IPS-18c (cell line): ENCODE measurements around the gene BLOC1S4.
A peak's percentile ranks its signal among the peaks of the same experiment; 100 is the strongest.
"Not testable (repeated sequence)": the region's sequence is repeated elsewhere in the genome, so short reads cannot be mapped to it uniquely, and the experiment has no call there.

Source experiments
- H3K4me3 ChIP-seq: 2 replicates; pipeline ENCODE4 v1.7.0; 2013; ENCODE audit warnings: low read depth, mild to moderate bottlenecking, low read length, moderate library complexity; ENCODE audit not compliant: insufficient read depth
- H3K9me3 ChIP-seq: one replicate; pipeline ENCODE4 v1.6.1; 2013; ENCODE audit warnings: mild to moderate bottlenecking, low read length, moderate library complexity; ENCODE audit not compliant: control insufficient read depth, insufficient read depth

Gene BLOC1S4, protein sequence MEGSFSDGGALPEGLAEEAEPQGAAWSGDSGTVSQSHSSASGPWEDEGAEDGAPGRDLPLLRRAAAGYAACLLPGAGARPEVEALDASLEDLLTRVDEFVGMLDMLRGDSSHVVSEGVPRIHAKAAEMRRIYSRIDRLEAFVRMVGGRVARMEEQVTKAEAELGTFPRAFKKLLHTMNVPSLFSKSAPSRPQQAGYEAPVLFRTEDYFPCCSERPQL

DNA sequence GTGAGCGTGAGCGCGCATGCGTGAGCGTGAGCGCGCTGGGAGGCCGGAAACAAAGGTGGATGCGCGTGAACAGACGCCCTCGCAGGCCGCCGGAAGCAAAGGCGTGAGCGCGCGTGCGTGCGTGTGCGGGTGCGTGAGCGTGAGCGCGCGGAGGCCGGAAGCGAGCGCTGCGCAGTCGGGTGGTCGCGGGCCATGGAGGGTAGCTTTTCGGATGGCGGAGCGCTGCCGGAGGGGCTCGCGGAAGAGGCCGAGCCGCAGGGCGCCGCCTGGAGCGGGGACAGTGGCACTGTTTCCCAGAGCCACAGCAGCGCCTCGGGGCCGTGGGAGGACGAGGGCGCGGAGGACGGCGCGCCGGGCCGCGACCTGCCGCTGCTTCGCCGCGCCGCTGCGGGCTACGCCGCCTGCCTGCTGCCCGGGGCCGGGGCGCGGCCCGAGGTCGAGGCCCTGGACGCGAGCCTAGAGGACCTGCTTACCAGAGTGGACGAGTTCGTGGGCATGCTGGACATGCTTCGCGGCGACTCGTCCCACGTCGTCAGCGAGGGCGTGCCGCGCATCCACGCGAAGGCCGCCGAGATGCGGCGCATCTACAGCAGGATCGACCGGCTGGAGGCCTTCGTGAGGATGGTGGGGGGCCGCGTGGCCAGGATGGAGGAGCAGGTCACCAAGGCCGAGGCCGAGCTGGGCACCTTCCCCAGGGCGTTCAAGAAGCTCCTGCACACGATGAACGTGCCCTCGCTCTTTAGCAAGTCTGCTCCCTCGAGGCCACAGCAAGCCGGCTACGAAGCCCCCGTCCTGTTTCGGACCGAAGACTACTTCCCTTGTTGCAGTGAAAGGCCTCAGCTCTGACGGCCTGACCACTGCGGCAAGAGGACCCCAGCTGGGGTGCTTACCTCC lies at the start of gene BLOC1S4:
Gene BLOC1S4, plus strand, starts transcription at position 157 of the 894 bp plus-strand sequence. Its CDS starts 36 bp downstream, at position 193.
- Histone ChIP-seq H3K9me3 (no peaks in the 10 kb centered on the region), H3K4me3 (peak within 1 kb of the TSS; percentile 93)

DNA sequence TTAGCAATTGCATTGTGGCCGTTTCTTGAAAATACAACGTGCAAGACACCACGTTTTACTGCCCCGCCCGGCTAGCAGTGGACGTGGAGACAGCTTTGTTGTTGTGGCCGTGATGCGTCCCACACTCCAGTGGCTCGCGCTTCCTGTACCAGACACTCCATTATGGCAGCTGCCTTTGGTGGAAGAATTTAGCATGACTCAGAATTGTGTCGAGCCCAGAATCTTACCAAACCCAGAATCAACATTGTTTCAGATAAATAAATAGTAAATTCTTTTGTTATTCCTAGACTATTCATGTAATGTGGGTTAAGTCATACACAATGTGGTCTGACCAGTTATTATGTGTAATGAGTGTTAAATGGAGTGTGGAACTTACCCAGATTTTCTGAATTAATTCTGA lies 47.6 kb upstream of the BLOC1S4 start:
- Histone ChIP-seq H3K4me3 (no peak overlapping the region), H3K9me3 (no peaks in the 10 kb centered on the region)

DNA sequence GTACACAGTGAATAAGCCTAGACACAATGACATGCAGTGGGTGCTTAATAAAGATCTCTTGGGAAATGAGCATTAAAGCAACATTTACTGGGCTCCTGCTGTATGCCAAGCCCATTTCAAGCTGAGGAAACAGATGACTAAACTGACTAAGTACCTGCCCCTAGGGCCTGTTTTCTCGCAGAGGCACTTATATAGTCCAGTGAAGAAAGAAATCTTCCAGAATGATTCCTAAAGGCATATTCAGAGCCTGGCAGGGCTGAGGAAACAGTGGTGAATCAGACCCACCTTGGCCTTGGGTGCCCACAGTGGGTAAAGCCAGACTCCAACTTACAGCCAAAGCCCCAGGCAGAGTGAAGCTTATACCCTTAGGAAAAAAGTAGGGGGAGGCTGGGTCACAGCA lies 44.3 kb upstream of the BLOC1S4 start:
- Histone ChIP-seq H3K4me3 (no peak overlapping the region), H3K9me3 (no peaks in the 10 kb centered on the region)

DNA sequence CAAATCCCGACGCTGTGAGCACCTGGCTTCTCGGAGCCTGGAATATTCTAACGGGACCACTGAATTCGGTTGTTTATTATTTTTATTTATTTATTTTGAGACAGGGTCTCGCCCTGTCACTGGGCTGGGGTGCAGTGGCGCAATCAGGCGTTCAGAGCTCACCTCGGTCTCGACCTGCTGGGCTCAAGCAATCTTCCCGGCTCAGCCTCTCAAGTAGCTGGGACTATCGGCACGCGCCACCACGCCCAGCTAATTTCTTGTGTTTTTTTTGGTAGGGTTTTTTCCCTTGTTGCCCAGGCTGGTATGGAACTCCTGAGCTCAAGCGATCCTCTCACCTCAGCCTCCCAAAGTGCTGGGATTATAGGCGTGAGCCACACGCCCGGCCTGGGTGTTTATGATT lies 43.8 kb upstream of the BLOC1S4 start:
- Histone ChIP-seq H3K9me3 (no peaks in the 10 kb centered on the region), H3K4me3 (no peak overlapping the region)

DNA sequence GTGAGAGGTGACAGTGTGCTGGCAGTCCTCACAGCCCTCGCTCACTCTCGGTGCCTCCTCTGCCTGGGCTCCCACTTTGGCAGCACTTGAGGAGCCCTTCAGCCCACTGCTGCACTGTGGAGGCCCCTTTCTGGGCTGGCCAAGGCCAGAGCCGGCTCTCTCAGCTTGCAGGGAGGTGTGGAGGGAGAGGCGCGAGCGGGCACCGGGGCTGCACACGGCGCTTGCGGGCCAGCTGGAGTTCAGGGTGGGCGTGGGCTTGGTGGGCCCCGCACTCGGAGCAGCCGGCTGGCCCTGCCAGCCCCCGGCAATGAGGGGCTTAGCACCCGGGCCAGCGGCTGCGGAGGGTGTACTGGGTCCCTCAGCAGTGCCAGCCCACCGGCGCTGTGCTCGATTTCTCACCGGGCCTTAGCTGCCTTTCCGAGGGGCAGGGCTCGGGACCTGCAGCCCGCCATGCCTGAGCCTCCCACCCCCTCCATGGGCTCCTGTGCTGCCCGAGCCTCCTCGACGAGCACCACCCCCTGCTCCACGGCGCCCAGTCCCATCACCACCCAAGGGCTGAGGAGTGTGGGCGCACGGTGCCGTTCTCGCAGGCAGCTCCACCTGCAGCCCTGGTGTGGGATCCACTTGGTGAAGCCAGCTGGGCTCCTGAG lies 43.3 kb upstream of the BLOC1S4 start:
- H3K4me3 ChIP-seq = not testable (repeated sequence)

DNA sequence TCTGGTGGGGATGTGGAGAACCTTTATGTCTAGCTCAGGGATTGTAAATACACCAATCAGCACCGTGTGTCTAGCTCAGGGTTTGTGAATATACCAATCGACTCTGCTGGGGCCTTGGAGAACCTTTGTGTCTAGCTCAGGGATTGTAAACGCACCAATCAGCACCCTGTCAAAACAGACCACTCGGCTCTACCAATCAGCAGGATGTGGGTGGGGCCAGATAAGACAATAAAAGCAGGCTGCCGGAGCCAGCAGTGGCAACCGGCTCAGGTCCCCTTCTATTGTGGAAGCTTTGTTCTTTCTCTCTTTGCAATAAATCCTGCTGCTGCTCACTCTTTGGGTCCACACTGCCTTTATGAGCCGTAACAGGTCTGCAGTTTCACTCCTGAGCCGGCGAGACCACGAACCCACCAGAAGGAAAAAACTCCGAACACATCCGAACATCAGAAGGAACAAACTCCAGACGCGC lies 42.7 kb upstream of the BLOC1S4 start:
- H3K4me3 ChIP-seq = peak overlapping the region; percentile 74
- not testable (repeated sequence) for H3K9me3 ChIP-seq

More for the DNA sequence above, 43.3 kb upstream of the BLOC1S4 start:
- not testable (repeated sequence) for H3K9me3 ChIP-seq

DNA sequence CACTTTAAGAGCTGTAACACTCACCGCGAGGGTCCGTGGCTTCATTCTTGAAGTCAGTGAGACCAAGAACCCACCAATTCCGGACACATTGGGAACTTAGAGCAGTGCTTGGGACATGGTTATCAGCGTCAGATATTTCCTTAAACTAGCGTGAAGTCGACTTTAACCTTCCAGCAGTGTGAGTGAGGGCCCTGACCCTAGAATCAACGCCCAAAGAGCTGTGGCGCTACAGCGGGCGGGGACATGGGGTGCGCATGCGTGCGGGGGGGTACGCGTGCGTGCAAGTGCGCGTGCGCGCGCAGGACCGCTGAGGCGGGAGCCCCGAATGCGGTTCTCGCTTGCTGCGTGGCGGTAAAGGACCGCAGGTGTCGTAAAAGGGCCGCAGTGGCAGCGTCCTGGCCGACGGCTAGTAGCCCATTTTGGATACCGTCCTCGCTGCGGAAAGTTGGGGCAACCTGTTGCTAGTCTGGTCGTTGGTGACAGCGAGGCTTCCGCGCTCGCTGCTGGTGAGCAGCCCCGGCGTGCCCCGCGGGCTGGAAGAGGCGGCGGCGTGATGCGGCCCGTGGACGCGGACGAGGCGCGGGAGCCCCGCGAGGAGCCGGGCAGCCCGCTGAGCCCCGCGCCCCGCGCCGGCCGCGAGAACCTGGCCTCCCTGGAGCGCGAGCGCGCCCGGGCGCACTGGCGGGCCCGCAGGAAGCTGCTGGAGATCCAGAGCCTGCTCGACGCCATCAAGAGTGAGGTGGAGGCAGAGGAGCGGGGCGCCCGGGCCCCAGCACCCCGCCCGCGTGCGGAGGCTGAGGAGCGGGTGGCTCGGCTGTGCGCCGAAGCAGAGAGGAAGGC lies 42.1 kb upstream of the BLOC1S4 start:
- Histone ChIP-seq H3K9me3 (no peaks in the 10 kb centered on the region), H3K4me3 (peak overlapping the region; percentile 74)

DNA sequence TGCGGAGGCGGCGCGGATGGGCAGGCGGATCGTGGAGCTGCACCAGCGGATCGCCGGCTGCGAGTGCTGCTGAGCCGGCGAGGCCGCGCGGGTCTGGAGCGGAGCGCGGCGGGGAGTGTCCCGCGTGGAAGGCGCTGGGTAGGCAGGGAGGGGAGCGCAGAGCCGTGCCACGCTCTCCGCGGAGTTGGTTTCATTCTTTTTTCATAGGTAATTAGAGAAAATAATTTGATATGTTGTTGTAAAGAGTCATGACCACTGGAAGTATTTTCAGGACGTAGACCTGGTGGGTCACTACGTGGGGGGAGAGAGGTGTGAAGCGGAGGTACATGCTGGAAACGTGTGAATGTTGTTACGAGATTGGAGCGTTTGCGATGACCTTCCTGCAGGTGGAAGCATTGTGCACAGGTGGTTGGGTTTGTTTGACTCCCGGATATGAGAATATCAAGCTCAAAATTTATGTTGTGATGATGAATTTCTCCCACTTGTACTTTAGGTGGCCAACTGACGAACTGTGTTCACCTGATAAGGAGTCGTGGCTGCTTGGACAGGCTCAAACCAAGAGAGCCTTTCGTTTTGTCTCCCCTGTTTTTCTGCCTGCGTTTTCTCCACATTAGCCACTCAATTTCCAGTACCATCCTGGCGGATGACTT lies 41.3 kb upstream of the BLOC1S4 start:
- H3K4me3 ChIP-seq = peak overlapping the region; percentile 74

DNA sequence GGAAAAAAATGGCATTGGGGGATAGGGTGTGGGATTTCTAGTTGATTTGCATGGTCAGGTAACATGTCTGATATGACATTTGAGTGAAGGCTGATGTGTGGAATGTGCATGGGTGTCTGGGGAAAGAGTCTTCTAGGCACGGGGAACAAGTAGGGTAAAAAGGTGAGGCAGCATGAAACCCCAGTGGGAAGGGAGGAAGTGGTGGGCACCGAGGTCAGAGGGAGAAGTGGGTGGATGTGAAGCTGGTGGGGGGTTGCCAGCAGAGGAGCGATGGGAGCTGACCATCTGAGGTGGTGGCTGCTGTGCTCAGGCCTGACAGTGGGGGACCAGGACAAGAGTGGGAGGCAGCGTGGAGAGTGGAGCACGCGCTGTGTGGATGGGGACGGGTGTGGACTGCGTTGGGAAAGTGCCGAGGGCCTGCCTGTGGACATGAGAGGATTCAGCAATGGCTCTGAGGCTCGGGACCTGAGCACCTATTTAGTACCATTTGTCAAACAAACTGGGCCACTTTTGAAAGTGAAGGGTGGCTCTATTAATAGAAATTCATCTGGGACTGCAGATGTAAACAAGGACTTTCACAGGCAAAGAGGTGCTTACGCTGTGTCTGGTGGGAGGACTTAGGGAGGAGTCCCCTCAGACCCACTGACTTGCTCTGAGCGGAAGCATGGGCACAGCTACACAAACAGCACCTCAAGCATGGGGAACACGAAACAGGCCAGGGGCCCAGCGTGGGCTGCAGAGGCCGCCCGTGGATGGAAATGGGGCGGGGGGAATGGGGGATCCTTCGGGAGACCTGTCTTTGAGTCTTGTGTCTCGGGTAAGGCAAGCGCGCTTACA lies 39.0 kb upstream of the BLOC1S4 start:
- H3K9me3 ChIP-seq = no peaks in the 10 kb centered on the region
- no peak overlapping the region for H3K4me3 ChIP-seq

More for the DNA sequence above, 41.3 kb upstream of the BLOC1S4 start:
- no peaks in the 10 kb centered on the region for H3K9me3 ChIP-seq

DNA sequence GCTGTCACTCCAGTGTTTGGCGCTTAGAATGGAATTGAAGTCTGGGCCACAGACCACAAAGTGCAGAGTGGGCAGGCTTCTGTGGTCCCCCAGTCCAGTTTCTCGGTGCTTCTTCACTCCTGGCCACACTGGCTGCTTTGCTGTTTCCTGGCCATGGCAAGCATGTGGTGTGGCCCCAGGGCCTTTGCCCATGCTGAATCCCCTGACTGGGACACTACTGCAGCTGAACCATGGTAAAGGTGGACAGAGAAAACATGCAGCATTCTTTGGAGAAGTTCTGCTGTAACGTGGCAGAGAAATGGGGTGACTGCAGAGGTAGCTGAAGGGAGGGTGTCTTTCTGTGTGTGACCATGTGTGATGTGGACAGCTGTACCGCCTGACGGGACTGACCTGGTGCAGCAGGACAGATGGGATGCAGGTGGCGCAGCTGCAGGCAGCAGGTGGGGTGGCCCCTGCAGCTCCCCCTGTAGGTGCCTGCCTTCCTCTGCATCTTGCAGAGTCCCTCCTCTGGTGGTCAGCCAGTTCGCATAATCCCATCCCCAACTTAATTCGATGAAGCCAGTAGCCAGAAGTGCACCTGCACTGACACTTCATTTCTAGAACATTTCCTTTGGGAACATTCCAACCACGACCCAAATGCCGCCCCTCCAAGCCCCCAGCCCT lies 35.5 kb upstream of the BLOC1S4 start:
- no peak overlapping the region for H3K4me3 ChIP-seq
- no peaks in the 10 kb centered on the region for H3K9me3 ChIP-seq

DNA sequence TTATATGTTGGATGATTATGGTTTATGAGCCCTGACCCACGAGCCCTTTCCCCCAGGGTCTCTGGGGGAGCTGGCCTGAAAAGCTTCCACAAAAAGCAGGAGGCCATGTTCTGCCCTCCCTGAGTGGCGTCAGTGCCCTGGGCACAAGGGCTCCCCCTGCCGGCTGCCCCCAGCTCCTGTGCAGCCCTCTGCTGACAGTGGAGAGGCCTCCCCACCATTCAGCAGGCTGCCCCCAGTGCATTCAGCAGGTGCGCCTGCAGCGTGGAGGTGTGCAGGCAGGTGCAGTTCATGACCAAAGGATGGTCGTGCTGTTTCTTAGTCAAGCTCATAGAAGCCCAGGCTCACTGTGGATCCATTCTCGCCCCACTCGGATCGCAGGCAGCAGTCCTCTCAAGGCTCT lies 34.8 kb upstream of the BLOC1S4 start:
- Histone ChIP-seq H3K4me3 (no peak overlapping the region), H3K9me3 (no peaks in the 10 kb centered on the region)

DNA sequence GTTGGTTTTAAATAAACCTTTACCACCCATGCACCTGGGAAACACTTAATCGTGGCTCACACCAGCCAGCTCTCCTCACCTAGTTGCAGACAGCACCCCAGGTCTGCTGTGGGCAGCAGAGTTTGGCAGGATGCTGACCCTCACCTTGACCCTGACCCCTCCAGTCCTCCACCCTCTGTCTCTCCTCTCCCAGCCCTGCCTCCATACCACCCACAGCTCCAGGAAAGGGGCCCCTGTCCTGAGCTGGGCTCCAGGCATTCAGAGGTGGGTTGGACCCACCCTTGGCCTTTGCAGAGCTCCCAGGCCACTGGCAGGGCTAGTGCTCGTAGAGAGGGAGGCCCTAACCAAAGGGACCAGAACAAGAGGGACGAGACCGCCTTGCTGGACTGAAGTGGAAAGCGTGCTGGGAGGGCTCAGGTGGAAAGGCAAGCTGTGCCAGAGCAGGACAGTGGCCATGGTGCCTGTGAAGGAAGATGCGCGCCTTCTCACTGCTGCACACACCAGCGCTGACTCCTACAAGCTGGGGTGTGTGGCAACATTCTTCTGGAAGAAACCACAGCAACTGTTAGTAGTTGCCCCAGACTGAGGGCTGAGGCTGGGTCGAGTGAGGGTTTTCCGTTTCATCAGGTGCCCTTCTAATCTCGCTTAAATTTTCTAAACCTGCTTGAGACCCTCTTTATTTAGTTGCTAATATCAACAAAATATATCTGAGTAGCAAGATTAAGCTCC lies 32.9 kb upstream of the BLOC1S4 start:
- no peaks in the 10 kb centered on the region for H3K9me3 ChIP-seq
- H3K4me3 ChIP-seq = no peak overlapping the region

DNA sequence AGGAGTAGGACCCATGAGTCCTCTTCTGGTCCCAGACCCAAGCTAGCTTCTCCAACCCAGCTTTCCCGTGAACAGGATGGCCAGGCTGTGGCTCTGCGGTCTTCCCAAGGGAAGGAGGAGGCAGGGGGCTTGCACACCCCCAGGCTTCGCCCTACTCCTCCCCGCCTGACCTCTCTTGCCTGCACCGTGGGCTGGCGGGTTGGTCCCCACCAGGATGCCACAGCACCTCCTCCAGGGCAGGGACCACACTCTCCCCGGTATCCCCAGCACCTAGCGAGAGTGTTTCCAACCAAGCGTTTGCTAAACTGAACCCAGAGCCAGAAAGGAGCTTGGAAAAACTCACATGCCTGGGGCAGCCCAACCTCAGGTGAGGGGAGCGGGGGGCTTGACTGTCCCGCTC lies 31.3 kb upstream of the BLOC1S4 start:
- no peak overlapping the region for H3K4me3 ChIP-seq
- H3K9me3 ChIP-seq = no peaks in the 10 kb centered on the region

DNA sequence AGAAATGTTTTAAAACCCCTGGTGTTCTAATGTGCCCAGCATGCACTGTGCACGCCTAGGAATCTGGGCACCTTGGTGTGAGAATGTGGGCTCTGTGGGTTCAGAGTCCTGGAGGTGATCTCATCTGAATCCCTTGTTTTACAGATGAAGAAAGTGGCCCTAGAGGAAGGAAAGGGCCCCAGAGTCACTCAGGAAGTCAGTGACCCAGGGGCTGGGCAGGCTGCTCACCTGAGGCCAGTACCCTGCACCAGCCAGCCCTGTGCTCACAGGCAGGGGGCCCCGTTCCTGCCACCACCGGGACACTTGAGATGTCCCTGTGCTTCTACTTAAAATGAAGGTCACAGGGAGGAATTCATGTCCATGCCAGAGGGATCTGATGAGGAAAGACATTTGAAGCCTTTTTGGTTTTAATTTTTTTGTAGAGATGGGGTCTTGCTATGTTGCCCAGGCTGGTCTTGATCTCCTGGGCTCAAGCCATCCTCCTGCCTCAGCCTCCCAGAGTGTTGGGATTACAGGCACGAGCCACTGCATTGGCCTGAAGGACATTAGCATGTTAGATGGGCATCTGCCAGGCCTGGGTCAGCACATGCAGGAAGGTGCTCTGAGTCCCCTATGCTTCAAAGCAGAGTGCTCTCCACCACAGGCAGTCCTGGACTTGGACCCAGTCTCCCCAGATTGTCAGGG lies 29.7 kb upstream of the BLOC1S4 start:
- H3K4me3 ChIP-seq = no peak overlapping the region
- H3K9me3 ChIP-seq = no peaks in the 10 kb centered on the region
